AG08395 (cell line): ENCODE data around the gene ELP6.
"Not testable (repeated sequence)": the region's sequence is repeated elsewhere in the genome, so short reads cannot be mapped to it uniquely, and the experiment has no call there.

Experiments used
- DNase-seq: peaks from one replicate; pipeline ENCODE4 v3.0.0; 2012; ENCODE audit warnings: mixed read lengths, low spot score

ELP6 gene

DNA sequence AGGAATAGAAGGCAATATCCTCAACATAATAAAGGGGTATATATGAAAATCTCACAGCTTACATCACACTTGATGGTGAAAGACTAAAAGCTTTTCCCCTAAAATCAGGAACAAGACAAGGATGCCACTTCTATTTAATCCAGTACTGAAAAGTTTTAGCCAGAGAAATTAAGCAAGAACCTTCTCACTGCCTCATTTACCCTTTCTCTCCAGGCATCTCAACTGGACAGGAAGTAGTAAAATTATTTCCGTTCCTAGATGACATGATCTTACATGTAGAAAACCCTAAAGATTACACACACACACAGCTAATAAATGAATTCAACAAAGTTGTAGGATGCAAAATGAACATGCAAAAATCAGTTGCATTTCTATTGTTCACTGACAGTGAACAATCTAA lies 48.9 kb downstream of the ELP6 start:
- DNase-seq, result no peak

DNA sequence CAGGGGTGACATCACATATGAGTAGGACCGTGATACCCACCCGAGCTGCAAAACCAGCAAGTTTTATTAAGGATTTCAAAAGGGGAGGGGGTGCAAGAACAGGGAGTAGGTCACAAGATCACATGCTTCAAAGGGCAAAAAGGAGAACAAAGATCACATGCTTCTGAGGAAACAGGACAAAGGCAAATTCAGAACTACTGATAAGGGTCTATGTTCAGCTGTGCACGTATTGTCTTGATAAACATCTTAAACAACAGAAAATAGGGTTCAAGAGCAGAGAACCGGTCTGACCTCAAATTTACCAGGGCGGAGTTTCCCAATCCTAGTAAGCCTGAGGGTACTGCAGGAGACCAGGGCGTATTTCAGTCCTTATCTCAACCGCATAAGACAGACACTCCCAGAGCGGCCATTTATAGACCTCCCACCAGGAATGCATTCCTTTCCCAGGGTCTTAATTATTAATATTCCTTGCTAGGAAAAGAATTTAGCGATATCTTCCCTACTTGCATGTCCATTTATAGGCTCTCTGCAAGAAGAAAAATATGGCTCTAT lies 53.9 kb downstream of the ELP6 start:
- not testable (repeated sequence) for DNase-seq

DNA sequence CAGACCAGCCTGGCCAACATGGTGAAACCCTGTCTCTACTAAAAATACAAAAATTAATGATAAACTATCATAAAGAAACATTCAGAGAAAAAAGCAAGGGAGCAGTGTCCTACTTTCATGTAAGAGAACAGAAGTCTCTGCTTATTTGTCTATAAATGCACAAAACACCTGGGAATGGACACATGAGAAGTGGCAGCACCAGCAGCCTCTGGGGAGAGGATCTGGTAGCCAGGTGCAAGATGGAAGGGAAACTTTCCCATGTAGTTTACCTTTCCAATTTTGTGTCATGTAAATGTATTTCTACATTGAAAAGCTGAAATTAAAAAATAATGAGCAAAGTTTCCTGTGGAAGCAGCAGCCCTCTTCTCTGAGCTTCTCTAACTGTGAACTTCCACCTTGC lies 56.5 kb downstream of the ELP6 start:
- DNase-seq, result no peak

DNA sequence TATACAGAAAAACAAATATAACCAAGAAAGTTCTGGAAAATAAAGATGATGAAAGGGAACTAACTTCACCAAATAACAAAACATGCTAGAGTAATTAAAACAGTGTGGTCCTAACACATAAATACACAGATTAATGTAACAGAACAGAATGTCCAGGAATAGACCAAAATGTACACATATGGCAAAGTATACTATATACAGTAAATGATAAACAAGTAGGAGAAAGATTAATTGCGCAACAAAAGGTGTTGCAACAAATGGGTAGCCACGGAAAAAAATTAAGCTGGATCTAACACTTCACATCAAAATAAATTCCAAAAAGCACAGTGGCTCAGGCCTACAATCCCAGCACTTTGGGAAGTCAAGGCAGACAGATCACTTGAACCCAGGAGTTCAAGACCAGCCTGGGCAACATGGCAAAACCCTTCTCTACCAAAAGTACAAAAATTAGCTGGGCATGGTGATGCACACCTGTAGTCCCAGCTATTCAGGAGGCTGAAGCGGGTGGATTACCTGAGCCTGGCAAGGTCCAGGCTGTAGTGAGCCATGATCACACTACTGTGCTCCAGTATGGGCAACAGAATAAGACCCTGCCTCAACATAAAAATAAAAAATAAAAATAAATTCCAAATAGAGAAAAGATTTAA lies 57.6 kb downstream of the ELP6 start:
- DNase-seq, result no peak

DNA sequence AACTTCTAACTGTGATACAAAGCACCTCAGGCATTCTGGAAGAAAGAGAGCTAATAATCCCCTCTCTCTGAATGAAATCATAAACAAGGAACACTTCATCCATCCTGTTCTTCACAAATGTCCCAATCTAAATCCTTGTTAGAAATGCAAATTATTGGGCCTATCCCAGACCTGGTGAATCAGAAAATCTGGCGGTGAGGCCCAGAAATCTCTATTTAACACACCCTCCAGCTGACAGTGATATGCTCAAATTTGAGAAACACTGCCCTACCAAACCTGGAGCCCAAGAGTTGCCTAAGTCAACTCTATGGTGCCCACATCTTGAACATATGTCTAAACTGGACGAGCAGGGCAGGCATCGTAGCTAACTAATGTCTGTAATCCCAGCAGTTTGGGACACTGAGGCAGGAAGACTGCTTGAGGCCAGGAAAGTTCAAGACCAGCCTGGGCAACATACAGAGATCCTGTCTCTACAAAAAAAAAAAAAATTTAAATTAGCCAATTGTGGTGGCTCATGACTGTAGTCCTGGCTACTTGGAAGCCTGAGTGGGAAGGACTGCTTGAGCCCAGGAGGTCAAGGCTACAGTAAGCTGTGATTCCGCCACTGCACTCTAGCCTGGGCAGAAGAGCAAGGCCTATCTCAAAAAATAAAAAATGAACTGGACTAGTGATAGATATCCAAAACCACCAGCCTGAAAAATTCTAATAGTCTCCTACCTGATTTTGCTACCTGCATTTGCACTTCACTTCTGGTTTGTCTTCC lies 60.9 kb downstream of the ELP6 start:
- DNase-seq, result no peak
